Brain microvascular endothelial cell (primary cell): Measurements from ENCODE around the gene CCDC74A.
"Not testable (repeated sequence)": the region's sequence is repeated elsewhere in the genome, so short reads cannot be mapped to it uniquely, and the experiment has no call there.

Experiments
- DNase-seq: peaks from one replicate; pipeline ENCODE4 v3.0.0-alpha.2; 2020
- H3K27ac ChIP-seq: fragments of 250-450 bp; sonication (Bioruptor Pico); 2 replicates; pipeline ENCODE4 v1.5.1; 2020; ENCODE audit warnings: mild to moderate bottlenecking, moderate library complexity
- H3K27me3 ChIP-seq: fragments of 250-450 bp; sonication (Bioruptor Pico); replicated peaks from 2 replicates; pipeline ENCODE4 v1.5.1; 2020; ENCODE audit warnings: mild to moderate bottlenecking
- H3K36me3 ChIP-seq: fragments of 250-450 bp; sonication (Bioruptor Pico); replicated peaks from 2 replicates; pipeline ENCODE4 v1.5.1; 2020; ENCODE audit warnings: mild to moderate bottlenecking
- H3K4me3 ChIP-seq: 2 replicates; pipeline ENCODE4 v1.5.1; 2011; ENCODE audit warnings: low read depth, mild to moderate bottlenecking, control low read depth, low read length, moderate library complexity
- in situ Hi-C: cut with HindIII; loops from 2 replicates; pipeline ENCODE4 v1.10.0; 2017; ENCODE audit warnings: low sequenced_read_pairs, low pct_ligation_motif_present

CCDC74A gene

GRCh38 chr2:131527131-131528001 lies at the start of gene CCDC74A:
TSS of gene CCDC74A (plus strand) at chr2:131527888. CDS start at chr2:131527971, 83 bp downstream.
- H3K4me3 ChIP-seq = peak within 1 kb of the TSS; percentile 48
- in situ Hi-C loops, H3K36me3 ChIP-seq, H3K27me3 ChIP-seq, H3K27ac ChIP-seq: not testable (repeated sequence)
- peak; percentile 38 for DNase-seq

GRCh38 chr2:131478074-131478849 lies 49.4 kb upstream of the CCDC74A start:
- H3K27me3 ChIP-seq, DNase-seq, in situ Hi-C loops, H3K4me3 ChIP-seq, H3K27ac ChIP-seq, H3K36me3 ChIP-seq: not testable (repeated sequence)

GRCh38 chr2:131478850-131479461 lies 48.7 kb upstream of the CCDC74A start:
- H3K36me3 ChIP-seq, H3K4me3 ChIP-seq, H3K27me3 ChIP-seq, DNase-seq, H3K27ac ChIP-seq, in situ Hi-C loops: not testable (repeated sequence)

GRCh38 chr2:131480351-131480750 lies 47.3 kb upstream of the CCDC74A start:
- DNase-seq, H3K27me3 ChIP-seq, H3K27ac ChIP-seq, in situ Hi-C loops, H3K36me3 ChIP-seq, H3K4me3 ChIP-seq: not testable (repeated sequence)

GRCh38 chr2:131482506-131483155 lies 45.1 kb upstream of the CCDC74A start:
- H3K27ac ChIP-seq, H3K27me3 ChIP-seq, H3K36me3 ChIP-seq, in situ Hi-C loops, H3K4me3 ChIP-seq, DNase-seq: not testable (repeated sequence)

GRCh38 chr2:131483981-131484820 lies 43.5 kb upstream of the CCDC74A start:
- DNase-seq, H3K36me3 ChIP-seq, H3K4me3 ChIP-seq, H3K27ac ChIP-seq, H3K27me3 ChIP-seq, in situ Hi-C loops: not testable (repeated sequence)

- H3K4me3 ChIP-seq, in situ Hi-C loops, DNase-seq, H3K36me3 ChIP-seq, H3K27me3 ChIP-seq, H3K27ac ChIP-seq: not testable (repeated sequence)
Observed at GRCh38 chr2:131484906-131485460, 42.7 kb upstream of the CCDC74A start.

GRCh38 chr2:131486201-131486902 lies 41.3 kb upstream of the CCDC74A start:
- H3K36me3 ChIP-seq, DNase-seq, H3K4me3 ChIP-seq, H3K27me3 ChIP-seq, H3K27ac ChIP-seq, in situ Hi-C loops: not testable (repeated sequence)
